ENCODE results near the gene NMT1.

Gene NMT1

DNA sequence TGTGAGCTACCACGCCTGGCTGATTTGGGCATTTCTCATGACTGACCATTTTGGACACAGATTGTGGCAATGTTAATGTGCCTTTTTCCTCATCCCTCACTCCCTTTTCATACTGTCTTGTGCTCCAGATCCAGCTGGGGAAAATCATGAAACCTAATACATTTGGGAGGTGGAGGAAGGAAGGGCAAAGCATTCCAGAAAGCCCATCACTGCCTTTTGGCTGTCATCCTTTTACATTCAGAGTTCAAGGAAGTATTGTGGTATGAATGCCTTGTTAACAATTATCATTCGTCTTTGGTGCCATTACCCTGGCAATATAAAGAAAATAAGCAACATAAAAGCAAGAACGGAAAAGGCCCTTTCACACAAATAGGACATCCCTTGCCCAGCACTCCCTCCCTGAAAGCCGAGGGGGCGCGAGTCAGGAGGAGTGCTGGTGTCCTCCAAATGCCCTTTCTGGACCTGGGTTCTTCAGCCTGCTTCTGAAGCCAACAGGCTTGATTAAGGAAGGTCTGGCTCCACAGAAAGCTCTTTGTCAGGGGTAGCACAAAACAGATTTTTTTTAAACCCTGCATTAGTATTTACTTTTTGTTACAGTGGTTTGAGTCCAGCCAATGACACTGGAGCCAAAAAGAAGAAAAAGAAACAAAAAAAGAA, 20.1 kb downstream of the NMT1 start:
- Histone ChIP-seq H3K27me3 (no peaks in the 10 kb centered on the region), H3K36me3 (peaks cover 59% of the 10 kb centered on the region), H3K9me3 (no peaks in the 10 kb centered on the region), H3K4me1 (no peaks in the 10 kb centered on the region), H3K4me3 (ENCODE audit: low read depth, low read length) (no peak overlapping the region)
- no peak for DNase-seq
- TF ChIP-seq, protein P1, sequence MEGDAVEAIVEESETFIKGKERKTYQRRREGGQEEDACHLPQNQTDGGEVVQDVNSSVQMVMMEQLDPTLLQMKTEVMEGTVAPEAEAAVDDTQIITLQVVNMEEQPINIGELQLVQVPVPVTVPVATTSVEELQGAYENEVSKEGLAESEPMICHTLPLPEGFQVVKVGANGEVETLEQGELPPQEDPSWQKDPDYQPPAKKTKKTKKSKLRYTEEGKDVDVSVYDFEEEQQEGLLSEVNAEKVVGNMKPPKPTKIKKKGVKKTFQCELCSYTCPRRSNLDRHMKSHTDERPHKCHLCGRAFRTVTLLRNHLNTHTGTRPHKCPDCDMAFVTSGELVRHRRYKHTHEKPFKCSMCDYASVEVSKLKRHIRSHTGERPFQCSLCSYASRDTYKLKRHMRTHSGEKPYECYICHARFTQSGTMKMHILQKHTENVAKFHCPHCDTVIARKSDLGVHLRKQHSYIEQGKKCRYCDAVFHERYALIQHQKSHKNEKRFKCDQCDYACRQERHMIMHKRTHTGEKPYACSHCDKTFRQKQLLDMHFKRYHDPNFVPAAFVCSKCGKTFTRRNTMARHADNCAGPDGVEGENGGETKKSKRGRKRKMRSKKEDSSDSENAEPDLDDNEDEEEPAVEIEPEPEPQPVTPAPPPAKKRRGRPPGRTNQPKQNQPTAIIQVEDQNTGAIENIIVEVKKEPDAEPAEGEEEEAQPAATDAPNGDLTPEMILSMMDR (IDR thresholded peaks at IDR 0.05; ENCODE audit: low read depth, low read length) = no peak

DNA sequence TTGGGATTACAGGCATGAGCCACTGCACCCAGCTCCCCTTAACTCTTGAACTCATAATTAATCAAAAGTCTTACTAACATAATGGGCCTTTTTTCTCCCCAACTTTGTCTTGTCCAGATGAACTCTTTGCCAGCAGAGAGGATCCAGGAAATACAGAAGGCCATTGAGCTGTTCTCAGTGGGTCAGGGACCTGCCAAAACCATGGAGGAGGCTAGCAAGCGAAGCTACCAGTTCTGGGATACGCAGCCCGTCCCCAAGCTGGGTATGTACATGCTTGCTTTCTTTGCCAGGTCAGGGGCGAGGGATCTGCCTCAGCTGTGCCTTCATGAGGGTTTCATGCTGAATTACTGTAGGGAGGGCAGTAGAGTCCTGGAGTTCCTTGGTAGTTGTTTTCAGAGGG, 25.3 kb downstream of the NMT1 start:
- no peak overlapping the region for H3K4me3 ChIP-seq (ENCODE audit: low read depth, low read length)
- H3K27me3 ChIP-seq = no peaks in the 10 kb centered on the region
- no peak for DNase-seq
- TF ChIP-seq, protein P1 (IDR thresholded peaks at IDR 0.05; ENCODE audit: low read depth, low read length) = no peak
- peaks cover 96% of the 10 kb centered on the region for H3K36me3 ChIP-seq
- no peaks in the 10 kb centered on the region for H3K9me3 ChIP-seq
- H3K4me1 ChIP-seq = no peaks in the 10 kb centered on the region

DNA sequence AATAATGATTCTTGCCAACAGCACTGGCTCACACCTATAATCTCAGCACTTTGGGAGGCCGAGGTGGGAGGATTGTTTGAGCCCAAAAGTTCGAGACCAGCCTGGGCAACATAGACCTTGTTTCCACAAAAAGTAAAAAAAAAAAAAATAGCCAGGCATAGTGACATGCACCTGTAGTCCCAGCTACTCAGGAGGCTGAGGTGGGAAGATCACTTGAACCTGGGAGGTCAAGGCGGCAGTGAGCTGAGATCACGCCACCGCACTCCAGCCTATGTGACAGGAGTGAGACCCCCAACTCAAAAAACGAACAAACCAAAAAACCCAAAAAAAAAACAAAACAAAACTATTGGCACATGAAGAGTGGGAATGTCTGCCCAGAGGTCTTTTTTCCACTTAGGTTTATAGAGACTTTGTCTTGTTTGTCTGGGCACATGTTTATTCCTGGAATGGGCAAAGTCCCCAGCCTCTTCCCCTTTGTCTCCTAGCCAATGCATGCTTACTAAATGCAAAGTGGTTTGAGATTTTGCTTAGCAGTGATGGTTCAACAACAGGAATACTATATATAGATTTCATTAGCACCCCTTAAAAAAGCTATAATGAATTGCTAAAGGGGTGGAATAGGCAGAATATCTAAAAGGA, 25.9 kb downstream of the NMT1 start:
- TF ChIP-seq, protein P1 (IDR thresholded peaks at IDR 0.05; ENCODE audit: low read depth, low read length) = no peak
- Histone ChIP-seq H3K36me3 (peaks cover 95% of the 10 kb centered on the region), H3K27me3 (no peaks in the 10 kb centered on the region), H3K9me3 (no peaks in the 10 kb centered on the region), H3K4me3 (ENCODE audit: low read depth, low read length) (no peak overlapping the region), H3K4me1 (no peaks in the 10 kb centered on the region)
- no peak for DNase-seq

DNA sequence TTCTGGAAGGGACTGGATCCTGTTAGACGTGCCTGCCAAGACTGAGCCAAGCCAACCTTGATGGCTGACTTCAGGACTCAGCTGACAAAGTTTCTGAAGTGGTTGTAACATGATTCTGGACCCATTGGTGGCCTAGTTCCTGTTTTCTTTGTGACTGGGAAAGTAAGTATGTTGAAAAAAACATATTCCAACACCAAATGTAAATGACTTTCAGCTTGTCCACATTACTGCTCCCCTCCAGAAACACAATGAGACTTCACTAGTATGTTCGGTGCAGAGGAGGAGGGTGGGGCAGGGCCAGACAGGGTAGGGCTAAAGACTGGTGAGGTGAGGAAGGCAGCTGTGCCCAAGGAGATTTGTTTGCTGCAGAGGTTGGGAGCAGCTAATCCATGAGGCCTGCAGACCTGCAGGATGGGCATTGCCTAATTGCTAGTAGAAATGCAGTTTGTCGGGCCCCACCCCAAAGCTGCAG, 26.4 kb downstream of the NMT1 start:
- no peak for DNase-seq
- TF ChIP-seq, protein P1 (IDR thresholded peaks at IDR 0.05; ENCODE audit: low read depth, low read length) = no peak
- Histone ChIP-seq H3K27me3 (no peaks in the 10 kb centered on the region), H3K4me3 (ENCODE audit: low read depth, low read length) (no peak overlapping the region), H3K4me1 (no peaks in the 10 kb centered on the region), H3K9me3 (no peaks in the 10 kb centered on the region), H3K36me3 (peaks cover 89% of the 10 kb centered on the region)

DNA sequence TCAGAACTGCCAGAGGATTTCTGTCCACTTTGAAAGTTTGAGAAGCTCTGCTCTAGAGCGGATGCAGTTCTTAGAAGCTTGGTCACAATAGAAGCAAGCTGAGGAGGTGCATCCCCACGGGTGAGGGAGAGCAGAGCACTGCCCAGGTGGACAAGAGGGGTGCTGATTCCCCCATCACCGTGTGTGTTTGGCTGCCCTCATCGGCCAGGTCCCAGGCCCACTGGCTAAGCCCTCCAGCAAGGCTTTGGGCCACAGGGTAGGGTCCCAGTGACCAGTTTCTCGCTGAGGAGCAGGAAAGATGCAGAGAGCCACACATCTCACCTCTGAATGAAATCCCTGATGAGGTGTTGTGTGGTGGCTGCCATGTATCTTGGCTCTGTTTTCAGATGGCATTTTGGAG, 26.9 kb downstream of the NMT1 start:
- TF ChIP-seq, protein P1 (IDR thresholded peaks at IDR 0.05; ENCODE audit: low read depth, low read length) = no peak
- H3K4me3 ChIP-seq (ENCODE audit: low read depth, low read length) = no peak overlapping the region
- no peak for DNase-seq
- H3K36me3 ChIP-seq = peaks cover 87% of the 10 kb centered on the region
- H3K4me1 ChIP-seq = no peaks in the 10 kb centered on the region
- H3K27me3 ChIP-seq = no peaks in the 10 kb centered on the region
- H3K9me3 ChIP-seq = no peaks in the 10 kb centered on the region

DNA sequence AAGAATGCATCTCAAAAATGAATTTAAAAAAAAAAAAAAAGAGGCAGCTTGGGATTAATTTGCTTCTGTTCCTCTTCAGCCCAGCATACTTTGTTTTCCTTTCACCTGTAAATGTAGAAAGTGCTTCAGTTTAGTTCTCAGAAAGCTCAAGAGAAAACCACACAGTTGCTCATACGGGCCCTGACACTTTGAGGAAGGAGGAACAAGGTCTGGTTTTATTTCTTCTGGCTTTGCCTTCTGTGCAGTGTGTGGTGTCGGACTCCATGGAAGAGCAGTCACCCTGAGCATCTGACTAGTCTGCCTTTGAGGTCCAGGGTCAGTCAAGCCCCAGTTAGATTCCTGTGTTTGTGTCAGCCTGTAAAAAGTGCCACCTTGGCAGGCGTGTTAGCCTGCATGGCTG, 27.6 kb downstream of the NMT1 start:
- H3K9me3 ChIP-seq = no peaks in the 10 kb centered on the region
- TF ChIP-seq, protein P1 (IDR thresholded peaks at IDR 0.05; ENCODE audit: low read depth, low read length) = no peak
- no peak for DNase-seq
- no peak overlapping the region for H3K4me3 ChIP-seq (ENCODE audit: low read depth, low read length)
- no peaks in the 10 kb centered on the region for H3K4me1 ChIP-seq
- H3K27me3 ChIP-seq = no peaks in the 10 kb centered on the region
- peaks cover 90% of the 10 kb centered on the region for H3K36me3 ChIP-seq

Measured in BE2C (cell line).